K562 (cell line): ENCODE data around the gene HES5. TPM values are rescaled to one million over a fixed set of nuclear protein-coding genes. Genes with fewer than 3 reads are reported as not detected.

ENCODE experiments used
- ATAC-seq: fragments of 200-7000 bp; cut with Tn5 transposase; 3 replicates; pipeline ENCODE4 v1.9.1; 2020; ENCODE audit warnings: moderate library complexity
- BruUV-seq: library from RNA; stranded (reverse); fragments of 400-500 nt; replicated peaks from 2 replicates; lab custom pipeline; 2021; lab: Mats Ljungman, UMichigan
- CTCF ChIA-PET: fragments of 300-600 bp; formaldehyde crosslinking; extraction: SDS; loops from one replicate; lab custom pipeline; 2021; ENCODE audit warnings: low intra/inter-chr PET ratio; lab: Yijun Ruan, JAX
- POLR2A ChIA-PET: fragments of 300-600, 350-650 bp; sonication (Branson Sonifier 250); formaldehyde crosslinking; extraction: SDS; loops from one replicate; lab custom pipeline; 2021; ENCODE audit warnings: antibody characterized with exemption, inconsistent platforms; lab: Yijun Ruan, JAX
- DNase-seq, 4 experiments: peaks; one replicate each; pipeline versions ENCODE4 v3.0.0 to v3.0.0-alpha.2; 2011 to 2018; ENCODE audit warnings: low spot score in 3 of 4, mixed read lengths in 3 of 4; ENCODE audit errors: extremely low read depth in 1 of 4
- FAIRE-seq: peaks from 2 replicates; lab custom pipeline; 2011; peaks lifted over from hg19 to GRCh38; lab: Jason Lieb, UNC
- H2AFZ ChIP-seq: 2 replicates; pipeline ENCODE4 v1.6.0; 2011; ENCODE audit warnings: low read depth, low read length, control low read depth, inconsistent platforms
- H3K27ac ChIP-seq: fragments of 200-600 bp; 3 replicates; pipeline ENCODE4 v1.8.0; 2011; ENCODE audit warnings: low read depth, mild to moderate bottlenecking, control low read depth, inconsistent platforms, low read length, moderate library complexity, mixed read lengths; ENCODE audit errors: extremely low read depth
- H3K27me3 ChIP-seq, 2 experiments: fragments of 300-600 bp in 1 of 2; 2 replicates in 1 of 2; 3 replicates in 1 of 2; pipeline versions ENCODE4 v1.6.0 to v1.8.0; 2011; ENCODE audit warnings: inconsistent platforms in 2 of 2, low read length in 2 of 2, mild to moderate bottlenecking in 1 of 2, mixed read lengths in 1 of 2, moderate library complexity in 1 of 2; ENCODE audit not compliant: control insufficient read depth in 2 of 2, insufficient read depth in 2 of 2
- H3K36me3 ChIP-seq: fragments of 300-600 bp; 3 replicates; pipeline ENCODE4 v1.8.0; 2011; ENCODE audit warnings: mild to moderate bottlenecking, low read length, inconsistent platforms; ENCODE audit not compliant: control insufficient read depth, insufficient read depth
- H3K4me1 ChIP-seq, 2 experiments: fragments of 200-600 bp in 1 of 2; replicated peaks in 1 of 2; 2 replicates in 1 of 2; 3 replicates in 1 of 2; pipeline versions ENCODE4 v1.5.1 to v1.8.0; 2011; ENCODE audit warnings: inconsistent platforms in 2 of 2, low read length in 2 of 2, mild to moderate bottlenecking in 1 of 2, mixed read lengths in 1 of 2, moderate library complexity in 1 of 2; ENCODE audit not compliant: control insufficient read depth in 2 of 2, insufficient read depth in 2 of 2
- H3K4me2 ChIP-seq: 2 replicates; pipeline ENCODE4 v1.6.1; 2011; ENCODE audit warnings: low read length, control low read depth, inconsistent platforms, mixed read lengths; ENCODE audit not compliant: insufficient read depth
- H3K4me3 ChIP-seq: fragments of 200-600 bp; sonication (generic), shearing (Covaris generic); 2 replicates; pipeline ENCODE4 v1.5.1; 2016; ENCODE audit warnings: control low read depth, inconsistent platforms
- H3K79me2 ChIP-seq: fragments of 200-600 bp; 3 replicates; pipeline ENCODE4 v1.8.0; 2011; ENCODE audit warnings: low read length, inconsistent platforms; ENCODE audit not compliant: control insufficient read depth, insufficient read depth
- H3K9ac ChIP-seq, 2 experiments: 2 replicates each; pipeline versions ENCODE4 v1.6.0 to v1.6.1; 2011; ENCODE audit warnings: low read depth in 2 of 2, low read length in 2 of 2, control low read depth in 1 of 2, inconsistent platforms in 1 of 2, mild to moderate bottlenecking in 1 of 2, mixed read lengths in 1 of 2; ENCODE audit not compliant: insufficient read depth in 1 of 2
- H3K9me1 ChIP-seq: one replicate; pipeline ENCODE4 v1.6.0; 2011; ENCODE audit warnings: inconsistent platforms, mild to moderate bottlenecking, low read length, moderate library complexity; ENCODE audit not compliant: control insufficient read depth, insufficient read depth
- H3K9me3 ChIP-seq: replicated peaks from 2 replicates; pipeline ENCODE4 v1.5.1; 2011; ENCODE audit warnings: low read depth, low read length, inconsistent platforms; ENCODE audit not compliant: control insufficient read depth, insufficient read depth
- H4K20me1 ChIP-seq: replicated peaks from 2 replicates; pipeline ENCODE4 v1.6.1; 2011; ENCODE audit warnings: low read length, inconsistent platforms, mixed read lengths; ENCODE audit not compliant: control insufficient read depth, insufficient read depth
- ADNP ChIP-seq: fragments of 200-800 bp; sonication (Bioruptor generic); IDR thresholded peaks from 2 replicates; pipeline ENCODE4 v1.6.1; 2016; ENCODE audit warnings: missing genetic modification characterization, missing compliant biosample characterization
- ELF2 ChIP-seq: fragments of 250-450 bp; sonication (Bioruptor Pico); IDR thresholded peaks from 2 replicates; pipeline ENCODE4 v1.5.0; 2021; ENCODE audit warnings: mild to moderate bottlenecking
- KLF1 ChIP-seq: fragments of 450-650 bp; IDR thresholded peaks from 2 replicates; pipeline ENCODE4 v1.6.1; 2016; ENCODE audit warnings: missing genetic modification characterization, missing compliant biosample characterization
- PATZ1 ChIP-seq: fragments of 250-450 bp; sonication (Bioruptor Pico); IDR thresholded peaks from 2 replicates; pipeline ENCODE4 v1.5.0; 2020; ENCODE audit warnings: mild to moderate bottlenecking, borderline replicate concordance
- TCF7L2 ChIP-seq: fragments of 150-350 bp; IDR thresholded peaks from 2 replicates; pipeline ENCODE4 v1.6.1; 2016; ENCODE audit warnings: low read depth, mild to moderate bottlenecking, low read length, moderate library complexity
- TRIM24 ChIP-seq, 2 experiments: fragments of 450-650 bp; IDR thresholded peaks; 2 replicates each; pipeline ENCODE4 v1.6.1; 2016
- ZBTB2 ChIP-seq: fragments of 450-650 bp; IDR thresholded peaks from 2 replicates; pipeline ENCODE4 v1.6.1; 2016; ENCODE audit warnings: antibody characterized with exemption
- ZNF277 ChIP-seq: fragments of 250-450 bp; sonication (Bioruptor Pico); IDR thresholded peaks from 2 replicates; pipeline ENCODE4 v1.8.0; 2022; ENCODE audit warnings: inconsistent platforms, mild to moderate bottlenecking, moderate library complexity, borderline replicate concordance
- ZNF444 ChIP-seq: fragments of 250-450 bp; sonication (Bioruptor Pico); IDR thresholded peaks from 2 replicates; pipeline ENCODE4 v1.4.0; 2020; ENCODE audit warnings: mild to moderate bottlenecking, moderate library complexity
- ZNF583 ChIP-seq: fragments of 250-450 bp; sonication (Bioruptor Pico); IDR thresholded peaks from 2 replicates; pipeline ENCODE4 v1.4.0; 2020
- WGBS: fragments of 100-300 bp; shearing (Covaris generic); methylation state at CpG from one replicate; pipeline ENCODE4 v1.1.6; 2016; ENCODE audit warnings: low coverage, mixed read lengths; ENCODE audit not compliant: insufficient coverage; ENCODE audit errors: missing lambda C conversion rate; 5-methylcytosine and 5-hydroxymethylcytosine counted together
- in situ Hi-C: fragments of 300-500 bp; cut with MboI; formaldehyde crosslinking; loops from 4 replicates; pipeline ENCODE4 v1.15.0; 2018; ENCODE audit warnings: inconsistent platforms, mixed read lengths
- intact Hi-C: fragments of 100-400 bp; cut with micrococcal nuclease; formaldehyde crosslinking; loops from 2 replicates; pipeline ENCODE4 v1.14.2; 2022
- polyA plus RNA-seq, 8 experiments: library from polyadenylated mRNA; depleted of rRNA in 4 of 8; stranded (reverse) in 5 of 8; unstranded in 3 of 8; fragments of >200 nt; fragmentation: Nextera tagmentation in 2 of 8; fragmentation: Illumina TruSeq in 1 of 8; extraction: Ambion mirVana in 2 of 8; extraction: Trizol in 1 of 8; gene quantifications; 2 replicates each; pipeline versions ENCODE4 v1.2.1 to v1.2.3, GENCODE V29; 2011 to 2014; ENCODE audit warnings: inconsistent platforms in 1 of 8, missing spikeins in 1 of 8
- total RNA-seq, 7 experiments: library from RNA; depleted of rRNA in 6 of 7; stranded (reverse); fragments of >200 nt in 6 of 7; fragmentation: Illumina TruSeq in 2 of 7; extraction: Trizol in 2 of 7; gene quantifications; 2 replicates each; pipeline versions ENCODE4 v1.2.1 to v1.2.3, GENCODE V29; 2011 to 2021; ENCODE audit warnings: low replicate concordance in 1 of 7
- TF ChIP-seq, protein P1 (sequence below): fragments of 200-800 bp; sonication (Bioruptor generic); IDR thresholded peaks from 2 replicates; pipeline ENCODE4 v1.6.1; 2017; ENCODE audit warnings: missing genetic modification characterization, missing compliant biosample characterization
- TF ChIP-seq, protein P2 (sequence below): fragments of 450-650 bp; formaldehyde crosslinking; IDR thresholded peaks from 2 replicates; pipeline ENCODE4 v1.4.0; 2022; ENCODE audit warnings: mild to moderate bottlenecking, moderate library complexity
- TF ChIP-seq, protein P3 (sequence below): fragments of 250-450 bp; sonication (Bioruptor Pico); IDR thresholded peaks from 2 replicates; pipeline ENCODE4 v1.8.0; 2022; ENCODE audit warnings: inconsistent platforms

HES5 gene
- total and polyA plus RNA-seq, 9 of the 15 experiments (the other 6 are each of a cell fraction or from before 2014, with no cell fraction given) = not detected

- H3K9me3 ChIP-seq = no peaks in the 10 kb centered on the region
- H3K9me1 ChIP-seq = no peaks in the 10 kb centered on the region
- ChIA-PET CTCF (no interaction called here), POLR2A (interaction anchor here (1.0 kb wide), 1 partner anchor 145 kb away, joined by 3 read pairs; no protein-coding TSS in a partner anchor)
- peaks cover 39 to 74% of the 10 kb centered on the region in 2 experiments for H3K4me1 ChIP-seq
- no peaks in the 10 kb centered on the region for H4K20me1 ChIP-seq
- 69% methylated on average over 26 of the region's 26 CpGs for WGBS
- no peak overlapping the region for H3K4me2 ChIP-seq
- no peak overlapping the region for H3K4me3 ChIP-seq
- ATAC-seq (no peak), FAIRE-seq (no peak), DNase-seq (no peak)
- H3K79me2 ChIP-seq = peaks cover 6% of the 10 kb centered on the region; the same call in 1 of the 3 replicates
- no peaks in the 10 kb centered on the region for H3K27me3 ChIP-seq
- intact Hi-C loops = no loop called here
- no TSS peak for BruUV-seq
- H3K36me3 ChIP-seq = no peaks in the 10 kb centered on the region
- peak overlapping the region in 1 of 2 experiments; percentile 52; a peak in 2 of 4 replicates for H3K9ac ChIP-seq
- in situ Hi-C loops = no loop called here
- H3K27ac ChIP-seq = no peak overlapping the region
- no peak overlapping the region for H2AFZ ChIP-seq
- TF ChIP-seq ZNF277 (CRISPR knock-in tag) (no peak), TRIM24 (IDR thresholded peaks at IDR 0.05) (no peak), TCF7L2 (no peak), ZBTB2 (no peak), ADNP (no peak), KLF1 (tag) (no peak), ELF2 (CRISPR knock-in tag) (no peak), ZNF583 (CRISPR knock-in tag) (no peak), ZNF444 (CRISPR knock-in tag) (no peak), PATZ1 (CRISPR knock-in tag) (no peak)
- TF ChIP-seq, protein P1, sequence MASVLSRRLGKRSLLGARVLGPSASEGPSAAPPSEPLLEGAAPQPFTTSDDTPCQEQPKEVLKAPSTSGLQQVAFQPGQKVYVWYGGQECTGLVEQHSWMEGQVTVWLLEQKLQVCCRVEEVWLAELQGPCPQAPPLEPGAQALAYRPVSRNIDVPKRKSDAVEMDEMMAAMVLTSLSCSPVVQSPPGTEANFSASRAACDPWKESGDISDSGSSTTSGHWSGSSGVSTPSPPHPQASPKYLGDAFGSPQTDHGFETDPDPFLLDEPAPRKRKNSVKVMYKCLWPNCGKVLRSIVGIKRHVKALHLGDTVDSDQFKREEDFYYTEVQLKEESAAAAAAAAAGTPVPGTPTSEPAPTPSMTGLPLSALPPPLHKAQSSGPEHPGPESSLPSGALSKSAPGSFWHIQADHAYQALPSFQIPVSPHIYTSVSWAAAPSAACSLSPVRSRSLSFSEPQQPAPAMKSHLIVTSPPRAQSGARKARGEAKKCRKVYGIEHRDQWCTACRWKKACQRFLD (CRISPR knock-in tag) = no peak
- TF ChIP-seq, protein P2, sequence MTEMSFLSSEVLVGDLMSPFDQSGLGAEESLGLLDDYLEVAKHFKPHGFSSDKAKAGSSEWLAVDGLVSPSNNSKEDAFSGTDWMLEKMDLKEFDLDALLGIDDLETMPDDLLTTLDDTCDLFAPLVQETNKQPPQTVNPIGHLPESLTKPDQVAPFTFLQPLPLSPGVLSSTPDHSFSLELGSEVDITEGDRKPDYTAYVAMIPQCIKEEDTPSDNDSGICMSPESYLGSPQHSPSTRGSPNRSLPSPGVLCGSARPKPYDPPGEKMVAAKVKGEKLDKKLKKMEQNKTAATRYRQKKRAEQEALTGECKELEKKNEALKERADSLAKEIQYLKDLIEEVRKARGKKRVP (CRISPR knock-in tag) = no peak
- TF ChIP-seq, protein P3, sequence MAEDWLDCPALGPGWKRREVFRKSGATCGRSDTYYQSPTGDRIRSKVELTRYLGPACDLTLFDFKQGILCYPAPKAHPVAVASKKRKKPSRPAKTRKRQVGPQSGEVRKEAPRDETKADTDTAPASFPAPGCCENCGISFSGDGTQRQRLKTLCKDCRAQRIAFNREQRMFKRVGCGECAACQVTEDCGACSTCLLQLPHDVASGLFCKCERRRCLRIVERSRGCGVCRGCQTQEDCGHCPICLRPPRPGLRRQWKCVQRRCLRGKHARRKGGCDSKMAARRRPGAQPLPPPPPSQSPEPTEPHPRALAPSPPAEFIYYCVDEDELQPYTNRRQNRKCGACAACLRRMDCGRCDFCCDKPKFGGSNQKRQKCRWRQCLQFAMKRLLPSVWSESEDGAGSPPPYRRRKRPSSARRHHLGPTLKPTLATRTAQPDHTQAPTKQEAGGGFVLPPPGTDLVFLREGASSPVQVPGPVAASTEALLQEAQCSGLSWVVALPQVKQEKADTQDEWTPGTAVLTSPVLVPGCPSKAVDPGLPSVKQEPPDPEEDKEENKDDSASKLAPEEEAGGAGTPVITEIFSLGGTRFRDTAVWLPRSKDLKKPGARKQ (CRISPR knock-in tag) = no peak
Measured at GRCh38 chr1:2552189-2552588, 22.1 kb upstream of the HES5 start.
